Trophoblast cell (in vitro differentiated cells and primary cell): ENCODE measurements around the gene DNAJA4.

Experiments used
- DNase-seq, 2 donors: peaks; one replicate each; pipeline ENCODE4 v3.0.0-alpha.2; 2016
- H2AFZ ChIP-seq: 2 replicates; pipeline ENCODE4 v1.6.1; 2013; ENCODE audit warnings: low read length, moderate library complexity, mild to moderate bottlenecking; ENCODE audit not compliant: insufficient read depth, poor library complexity
- H2AK5ac ChIP-seq: 2 replicates; pipeline ENCODE4 v1.6.1; 2013; ENCODE audit warnings: mild to moderate bottlenecking, low read length
- H2BK120ac ChIP-seq: 2 replicates; pipeline ENCODE4 v1.6.1; 2013; ENCODE audit warnings: low read length, mild to moderate bottlenecking, moderate library complexity; ENCODE audit not compliant: insufficient read depth, poor library complexity
- H2BK12ac ChIP-seq: 2 replicates; pipeline ENCODE4 v1.6.1; 2013; ENCODE audit warnings: mild to moderate bottlenecking, low read length, moderate library complexity
- H2BK5ac ChIP-seq: 2 replicates; pipeline ENCODE4 v1.6.1; 2013; ENCODE audit warnings: low read length, low read depth, moderate library complexity, mild to moderate bottlenecking; ENCODE audit not compliant: poor library complexity
- H3K14ac ChIP-seq: 2 replicates; pipeline ENCODE4 v1.6.1; 2013; ENCODE audit warnings: mild to moderate bottlenecking, low read length
- H3K18ac ChIP-seq: 2 replicates; pipeline ENCODE4 v1.6.1; 2013; ENCODE audit warnings: mild to moderate bottlenecking, low read length
- H3K23ac ChIP-seq: 2 replicates; pipeline ENCODE4 v1.6.1; 2013; ENCODE audit warnings: low read length
- H3K27ac ChIP-seq: 2 replicates; pipeline ENCODE4 v1.5.1; 2013; ENCODE audit warnings: low read depth, mild to moderate bottlenecking, inconsistent platforms, low read length, moderate library complexity
- H3K27me3 ChIP-seq: 2 replicates; pipeline ENCODE4 v1.6.1; 2013; ENCODE audit warnings: inconsistent platforms, mild to moderate bottlenecking, low read length, moderate library complexity; ENCODE audit not compliant: insufficient read depth
- H3K36me3 ChIP-seq, 2 experiments: 1 replicate in 1 of 2; 2 replicates in 1 of 2; pipeline ENCODE4 v1.6.1; 2013; ENCODE audit warnings: low read length in 2 of 2, mild to moderate bottlenecking in 2 of 2, moderate library complexity in 1 of 2; ENCODE audit not compliant: insufficient read depth in 2 of 2, control insufficient read depth in 1 of 2
- H3K4ac ChIP-seq: 2 replicates; pipeline ENCODE4 v1.6.1; 2013; ENCODE audit warnings: low read depth, mild to moderate bottlenecking, low read length, moderate library complexity
- H3K4me1 ChIP-seq, 2 experiments: 1 replicate in 1 of 2; 2 replicates in 1 of 2; pipeline ENCODE4 v1.6.1; 2013; ENCODE audit warnings: low read length in 2 of 2, mild to moderate bottlenecking in 2 of 2, moderate library complexity in 1 of 2; ENCODE audit not compliant: insufficient read depth in 2 of 2, control insufficient read depth in 1 of 2
- H3K4me2 ChIP-seq: 2 replicates; pipeline ENCODE4 v1.6.1; 2013; ENCODE audit warnings: inconsistent platforms, mild to moderate bottlenecking, low read length, moderate library complexity
- H3K4me3 ChIP-seq: 2 replicates; pipeline ENCODE4 v1.5.1; 2013; ENCODE audit warnings: mild to moderate bottlenecking, low read depth, low read length, inconsistent platforms
- H3K79me1 ChIP-seq: one replicate; pipeline ENCODE4 v1.6.1; 2013; ENCODE audit warnings: low read length
- H3K79me2 ChIP-seq: 2 replicates; pipeline ENCODE4 v1.6.1; 2013; ENCODE audit warnings: low read length, mild to moderate bottlenecking; ENCODE audit not compliant: control insufficient read depth, insufficient read depth, poor library complexity
- H3K9ac ChIP-seq: 2 replicates; pipeline ENCODE4 v1.6.1; 2013; ENCODE audit warnings: mild to moderate bottlenecking, low read length
- H3K9me3 ChIP-seq: 2 replicates; pipeline ENCODE4 v1.6.1; 2013; ENCODE audit warnings: low read depth, mild to moderate bottlenecking, control low read depth, inconsistent platforms, low read length; ENCODE audit not compliant: insufficient read depth
- H4K12ac ChIP-seq: 2 replicates; pipeline ENCODE4 v1.6.1; 2013; ENCODE audit warnings: low read depth, mild to moderate bottlenecking, low read length, moderate library complexity
- H4K8ac ChIP-seq: 2 replicates; pipeline ENCODE4 v1.6.1; 2013; ENCODE audit warnings: low read depth, mild to moderate bottlenecking, low read length, moderate library complexity
- H4K91ac ChIP-seq: one replicate; pipeline ENCODE4 v1.6.1; 2013; ENCODE audit warnings: low read depth, mild to moderate bottlenecking, low read length, moderate library complexity
- WGBS: extraction: QIAGEN DNeasy Blood & Tissue Kit; methylation state at CpG from one replicate; pipeline ENCODE4 v1.1.7; 2013; ENCODE audit warnings: missing lambda C conversion rate; ENCODE audit not compliant: insufficient read length, insufficient coverage; ENCODE audit errors: extremely low coverage; 5-methylcytosine and 5-hydroxymethylcytosine counted together

DNAJA4 gene

GRCh38 chr15:78236491-78236890 lies 27.9 kb upstream of the DNAJA4 start:
- H3K4me2 ChIP-seq = no peak overlapping the region
- H2AK5ac ChIP-seq = no peak overlapping the region
- no CpG with 5 or more reads among the region's 6 CpGs for WGBS

GRCh38 chr15:78237146-78237545 lies 27.2 kb upstream of the DNAJA4 start:
- no peaks in the 10 kb centered on the region for H3K9me3 ChIP-seq
- H4K91ac ChIP-seq = no peak overlapping the region
- H3K27me3 ChIP-seq = no peaks in the 10 kb centered on the region
- H2AFZ ChIP-seq = no peak overlapping the region
- H3K18ac ChIP-seq = no peak overlapping the region
- no peak overlapping the region for H3K4me3 ChIP-seq
- H2AK5ac ChIP-seq = no peak overlapping the region
- no peak for DNase-seq
- no CpG with 5 or more reads among the region's 6 CpGs for WGBS
- no peak overlapping the region for H3K4ac ChIP-seq
- H3K4me1 ChIP-seq = no peaks in the 10 kb centered on the region
- no peak overlapping the region for H3K23ac ChIP-seq
- H2BK5ac ChIP-seq = no peak overlapping the region
- no peak overlapping the region for H4K8ac ChIP-seq
- no peak overlapping the region for H2BK120ac ChIP-seq
- no peaks in the 10 kb centered on the region for H3K36me3 ChIP-seq
- no peak overlapping the region for H2BK12ac ChIP-seq
- no peak overlapping the region for H3K4me2 ChIP-seq
- H3K27ac ChIP-seq = no peak overlapping the region
- no peak overlapping the region for H3K9ac ChIP-seq
- no peak overlapping the region for H3K14ac ChIP-seq
- H4K12ac ChIP-seq = no peak overlapping the region
- H3K79me1 ChIP-seq = no peaks in the 10 kb centered on the region
- H3K79me2 ChIP-seq = no peaks in the 10 kb centered on the region

More at GRCh38 chr15:78236491-78236890, 27.9 kb upstream of the DNAJA4 start:
- Histone ChIP-seq H3K14ac (no peak overlapping the region), H4K91ac (no peak overlapping the region), H4K12ac (no peak overlapping the region), H3K18ac (no peak overlapping the region), H3K9me3 (no peaks in the 10 kb centered on the region), H4K8ac (no peak overlapping the region), H3K36me3 (no peaks in the 10 kb centered on the region), H3K4ac (no peak overlapping the region), H3K27me3 (no peaks in the 10 kb centered on the region), H2BK12ac (no peak overlapping the region), H3K79me1 (no peaks in the 10 kb centered on the region), H2BK5ac (no peak overlapping the region), H3K23ac (no peak overlapping the region), H3K4me3 (no peak overlapping the region), H3K79me2 (no peaks in the 10 kb centered on the region), H2AFZ (no peak overlapping the region), H3K27ac (no peak overlapping the region), H3K4me1 (no peaks in the 10 kb centered on the region), H2BK120ac (no peak overlapping the region), H3K9ac (no peak overlapping the region)
- no peak for DNase-seq

GRCh38 chr15:78239811-78240210 lies 24.6 kb upstream of the DNAJA4 start:
- no peak overlapping the region for H2AK5ac ChIP-seq
- no peak overlapping the region for H3K18ac ChIP-seq
- H3K27ac ChIP-seq = no peak overlapping the region
- no peak overlapping the region for H4K91ac ChIP-seq
- H3K9ac ChIP-seq = no peak overlapping the region
- no peak for DNase-seq
- no peak overlapping the region for H2BK5ac ChIP-seq
- H3K9me3 ChIP-seq = no peaks in the 10 kb centered on the region
- no peak overlapping the region for H2BK120ac ChIP-seq
- peaks cover 0 to 6% of the 10 kb centered on the region in 2 experiments for H3K4me1 ChIP-seq
- WGBS = no CpG with 5 or more reads among the region's 5 CpGs
- H3K23ac ChIP-seq = no peak overlapping the region
- no peaks in the 10 kb centered on the region for H3K79me1 ChIP-seq
- no peak overlapping the region for H3K14ac ChIP-seq
- no peaks in the 10 kb centered on the region for H3K36me3 ChIP-seq
- H3K4me2 ChIP-seq = no peak overlapping the region
- no peak overlapping the region for H2BK12ac ChIP-seq
- H3K4ac ChIP-seq = no peak overlapping the region
- no peak overlapping the region for H2AFZ ChIP-seq
- H3K79me2 ChIP-seq = no peaks in the 10 kb centered on the region
- H3K27me3 ChIP-seq = no peaks in the 10 kb centered on the region
- no peak overlapping the region for H3K4me3 ChIP-seq
- no peak overlapping the region for H4K12ac ChIP-seq
- no peak overlapping the region for H4K8ac ChIP-seq

DNA sequence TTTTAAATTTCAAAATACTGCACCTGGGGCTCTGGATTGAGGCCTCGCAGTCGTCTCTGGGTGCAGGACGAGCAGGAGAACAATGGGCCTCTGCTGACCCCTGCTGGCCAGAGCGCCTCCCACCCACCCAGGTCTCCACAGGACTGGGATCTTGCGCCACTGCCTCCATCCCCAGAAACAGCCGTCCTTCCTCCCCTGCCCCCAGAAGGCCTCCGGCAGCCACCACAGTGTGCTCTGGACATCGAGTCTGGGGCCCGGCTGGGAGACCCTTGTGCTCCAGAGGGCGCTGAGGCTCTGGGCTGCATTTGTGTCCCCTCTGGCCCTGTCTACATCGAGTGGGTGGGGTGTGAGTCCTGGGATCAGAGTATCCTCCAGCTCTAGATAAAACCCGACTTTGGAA lies 23.3 kb upstream of the DNAJA4 start:
- H2BK5ac ChIP-seq = no peak overlapping the region
- no peak overlapping the region for H3K18ac ChIP-seq
- no peak overlapping the region for H3K4me3 ChIP-seq
- no peak overlapping the region for H2AFZ ChIP-seq
- H3K23ac ChIP-seq = no peak overlapping the region
- no peak overlapping the region for H4K8ac ChIP-seq
- no peaks in the 10 kb centered on the region for H3K36me3 ChIP-seq
- no peak overlapping the region for H3K14ac ChIP-seq
- no peak overlapping the region for H3K4ac ChIP-seq
- no peak overlapping the region for H2BK120ac ChIP-seq
- no peak overlapping the region for H2BK12ac ChIP-seq
- H3K27ac ChIP-seq = no peak overlapping the region
- H3K27me3 ChIP-seq = no peaks in the 10 kb centered on the region
- peaks cover 2% of the 10 kb centered on the region for H3K9me3 ChIP-seq
- H3K9ac ChIP-seq = no peak overlapping the region
- H3K4me1 ChIP-seq = peaks cover 0 to 6% of the 10 kb centered on the region in 2 experiments
- no CpG with 5 or more reads among the region's 12 CpGs for WGBS
- DNase-seq = peak; percentile 60 to 80
- no peaks in the 10 kb centered on the region for H3K79me1 ChIP-seq
- no peaks in the 10 kb centered on the region for H3K79me2 ChIP-seq
- H2AK5ac ChIP-seq = no peak overlapping the region
- H4K12ac ChIP-seq = no peak overlapping the region
- no peak overlapping the region for H3K4me2 ChIP-seq
- no peak overlapping the region for H4K91ac ChIP-seq
